Thoracic aorta (tissue), 2 donors: Measurements from ENCODE around the gene ZSCAN10. TPM values are rescaled to one million over a fixed set of nuclear protein-coding genes. Genes with fewer than 3 reads are reported as not detected.
"Not testable (repeated sequence)": the region's sequence is repeated elsewhere in the genome, so short reads cannot be mapped to it uniquely, and the experiment has no call there.

Experiments used
- ATAC-seq: fragments of 150-250 bp; one replicate; pipeline ENCODE4 v1.8.0; 2017; ENCODE audit warnings: low read depth; ENCODE audit not compliant: insufficient number of reproducible peaks, low FRiP score
- DNase-seq: peaks from one replicate; pipeline ENCODE4 v3.0.0-alpha.2; 2020; ENCODE audit warnings: low spot score
- H3K27ac ChIP-seq, 2 donors: fragments of 200-600 bp; sonication (generic); 1 replicate in 1 of 2; 2 replicates in 1 of 2; pipeline ENCODE4 v1.5.1; 2016; ENCODE audit warnings: mild to moderate bottlenecking in 2 of 2, moderate library complexity in 2 of 2
- H3K27me3 ChIP-seq: fragments of 200-600 bp; sonication (generic); replicated peaks from 2 replicates; pipeline ENCODE4 v1.6.0; 2016; ENCODE audit warnings: mild to moderate bottlenecking; ENCODE audit not compliant: insufficient read depth
- H3K36me3 ChIP-seq: fragments of 200-600 bp; sonication (generic); one replicate; pipeline ENCODE4 v1.5.1; 2016
- H3K4me1 ChIP-seq, 2 donors: fragments of 200-600 bp; sonication (generic); 1 replicate in 1 of 2; 2 replicates in 1 of 2; pipeline versions ENCODE4 v1.5.1 to v1.6.0; 2016; ENCODE audit warnings: low read depth in 2 of 2, mild to moderate bottlenecking in 1 of 2; ENCODE audit not compliant: control insufficient read depth in 1 of 2
- H3K4me3 ChIP-seq: fragments of 200-600 bp; sonication (generic); 2 replicates; pipeline ENCODE4 v1.5.1; 2016; ENCODE audit warnings: mild to moderate bottlenecking
- H3K9me3 ChIP-seq: fragments of 200-600 bp; sonication (generic); 2 replicates; pipeline ENCODE4 v1.5.1; 2016
- CTCF ChIP-seq: fragments of 200-600 bp; sonication (generic); IDR thresholded peaks from one replicate; pipeline ENCODE4 v1.5.1; 2019; ENCODE audit warnings: antibody characterized with exemption
- total RNA-seq, 2 donors: library from RNA; depleted of rRNA; stranded (reverse); fragments of >200 nt; gene quantifications; one replicate each; pipeline versions ENCODE4 v1.1.0 to v1.2.3, GENCODE V29; 2016

The ZSCAN10 gene
- total RNA-seq, 2 donors from 2014 or later = not detected

GRCh38 chr16:3084969-3085670 is 14.0 kb downstream of the ZSCAN10 start:
- peaks cover 0 to 5% of the 10 kb centered on the region in 2 donors for H3K4me1 ChIP-seq
- H3K27me3 ChIP-seq = no peaks in the 10 kb centered on the region
- H3K9me3 ChIP-seq = no peaks in the 10 kb centered on the region

GRCh38 chr16:3084491-3084890 is 14.6 kb downstream of the ZSCAN10 start:
- Histone ChIP-seq H3K4me1 (peaks cover 0 to 5% of the 10 kb centered on the region in 2 donors), H3K27me3 (no peaks in the 10 kb centered on the region), H3K27ac (no peak overlapping the region), H3K36me3 (no peaks in the 10 kb centered on the region), H3K4me3 (no peak overlapping the region), H3K9me3 (no peaks in the 10 kb centered on the region)
- no peak for DNase-seq
- TF ChIP-seq CTCF = no peak
- no peak for ATAC-seq

More at GRCh38 chr16:3084969-3085670, 14.0 kb downstream of the ZSCAN10 start:
- Histone ChIP-seq H3K4me3 (no peak overlapping the region), H3K27ac (no peak overlapping the region), H3K36me3 (no peaks in the 10 kb centered on the region)
- DNase-seq (no peak), ATAC-seq (no peak)
- no peak for TF ChIP-seq CTCF

GRCh38 chr16:3083408-3083807 is 15.7 kb downstream of the ZSCAN10 start:
- H3K4me3 ChIP-seq, H3K4me1 ChIP-seq, H3K9me3 ChIP-seq, ATAC-seq, DNase-seq, H3K36me3 ChIP-seq, H3K27me3 ChIP-seq, H3K27ac ChIP-seq: not testable (repeated sequence)

GRCh38 chr16:3081957-3082356 is 17.1 kb downstream of the ZSCAN10 start:
- H3K27me3 ChIP-seq, DNase-seq, H3K9me3 ChIP-seq, H3K4me1 ChIP-seq, H3K4me3 ChIP-seq, H3K27ac ChIP-seq, ATAC-seq, H3K36me3 ChIP-seq: not testable (repeated sequence)

GRCh38 chr16:3080024-3080423 is 19.1 kb downstream of the ZSCAN10 start:
- H3K9me3 ChIP-seq = no peaks in the 10 kb centered on the region
- H3K4me1 ChIP-seq = no peaks in the 10 kb centered on the region
- no peak overlapping the region for H3K27ac ChIP-seq
- DNase-seq (no peak), ATAC-seq (no peak)
- no peaks in the 10 kb centered on the region for H3K27me3 ChIP-seq
- H3K36me3 ChIP-seq = no peaks in the 10 kb centered on the region
- no peak for TF ChIP-seq CTCF
- no peak overlapping the region for H3K4me3 ChIP-seq

- no peaks in the 10 kb centered on the region for H3K27me3 ChIP-seq
- no peak for DNase-seq
- TF ChIP-seq CTCF = no peak
- H3K4me1 ChIP-seq = no peaks in the 10 kb centered on the region
- no peaks in the 10 kb centered on the region for H3K36me3 ChIP-seq
- no peak for ATAC-seq
- H3K27ac ChIP-seq = no peak overlapping the region
- no peak overlapping the region for H3K4me3 ChIP-seq
- no peaks in the 10 kb centered on the region for H3K9me3 ChIP-seq
Measured at GRCh38 chr16:3076577-3076976, 22.5 kb downstream of the ZSCAN10 start.

- not testable (repeated sequence) for H3K27me3 ChIP-seq, H3K4me3 ChIP-seq, ATAC-seq, H3K27ac ChIP-seq, H3K9me3 ChIP-seq, H3K36me3 ChIP-seq, H3K4me1 ChIP-seq, DNase-seq
Measured at GRCh38 chr16:3075946-3076345, 23.1 kb downstream of the ZSCAN10 start.
